Endothelial cell of umbilical vein (primary cell): Measurements from ENCODE around the gene FLT3LG. TPM values are rescaled to one million over a fixed set of nuclear protein-coding genes. Genes with fewer than 3 reads are reported as not detected.

Source experiments
- BruUV-seq: library from RNA; stranded (reverse); fragments of 400-500 nt; replicated peaks from 2 replicates; lab custom pipeline; 2021; lab: Mats Ljungman, UMichigan
- CTCF ChIA-PET: fragments of 300-600, 350-600 bp; sonication (Branson Sonifier 250); formaldehyde crosslinking; loops from one replicate; lab custom pipeline; 2021; ENCODE audit warnings: antibody characterized with exemption, inconsistent platforms; lab: Charles Lee
- POLR2A ChIA-PET: fragments of 300-600, 350-600 bp; sonication (Branson Sonifier 250); formaldehyde crosslinking; loops from one replicate; lab custom pipeline; 2021; ENCODE audit warnings: antibody characterized with exemption, inconsistent platforms; lab: Charles Lee
- DNase-seq: peaks from one replicate; pipeline ENCODE4 v3.0.0-alpha.2; 2011; ENCODE audit warnings: low read depth, low spot score
- FAIRE-seq: peaks from 2 replicates; lab custom pipeline; 2011; peaks lifted over from hg19 to GRCh38; lab: Jason Lieb, UNC
- H2AFZ ChIP-seq: 2 replicates; pipeline ENCODE4 v1.6.0; 2012; ENCODE audit warnings: low read depth, low read length, control low read depth, inconsistent platforms
- H3K27ac ChIP-seq: 2 replicates; pipeline ENCODE4 v1.5.1; 2011; ENCODE audit warnings: low read depth, mild to moderate bottlenecking, control low read depth, low read length, moderate library complexity; ENCODE audit not compliant: insufficient read depth
- H3K27me3 ChIP-seq, 2 experiments: 2 replicates each; pipeline versions ENCODE4 v1.6.0 to v1.6.1; 2011; ENCODE audit warnings: low read length in 2 of 2, mixed read lengths in 1 of 2; ENCODE audit not compliant: control insufficient read depth in 2 of 2, insufficient read depth in 2 of 2
- H3K36me3 ChIP-seq, 2 experiments: 2 replicates in 1 of 2; 3 replicates in 1 of 2; pipeline ENCODE4 v1.5.1; 2011; ENCODE audit warnings: low read length in 2 of 2, mild to moderate bottlenecking in 1 of 2, moderate library complexity in 1 of 2; ENCODE audit not compliant: control insufficient read depth in 2 of 2, insufficient read depth in 2 of 2; ENCODE audit errors: extremely low read depth in 1 of 2
- H3K4me1 ChIP-seq: 3 replicates; pipeline ENCODE4 v1.5.1; 2011; ENCODE audit warnings: mild to moderate bottlenecking, low read length; ENCODE audit not compliant: control insufficient read depth, insufficient read depth; ENCODE audit errors: extremely low read depth
- H3K4me2 ChIP-seq: 2 replicates; pipeline ENCODE4 v1.6.1; 2011; ENCODE audit warnings: low read length, control low read depth, mixed read lengths; ENCODE audit not compliant: insufficient read depth
- H3K4me3 ChIP-seq, 3 experiments: fragments of 200-600 bp in 1 of 3; sonication (generic), shearing (Covaris generic) in 1 of 3; replicated peaks in 1 of 3; 2 replicates each; pipeline ENCODE4 v1.5.1; 2011 to 2016; ENCODE audit warnings: control low read depth in 3 of 3, low read length in 3 of 3, mild to moderate bottlenecking in 2 of 3, inconsistent platforms in 1 of 3, low read depth in 1 of 3, moderate library complexity in 1 of 3; ENCODE audit not compliant: insufficient read depth in 1 of 3
- H3K79me2 ChIP-seq: 2 replicates; pipeline ENCODE4 v1.6.0; 2012; ENCODE audit warnings: low read length, inconsistent platforms; ENCODE audit not compliant: control insufficient read depth, insufficient read depth
- H3K9ac ChIP-seq: replicated peaks from 2 replicates; pipeline ENCODE3; 2011; ENCODE audit warnings: low read length, control low read depth; ENCODE audit not compliant: insufficient read depth; ENCODE audit errors: extremely low read depth
- H3K9me1 ChIP-seq: replicated peaks from 3 replicates; pipeline ENCODE4 v1.6.0; 2011; ENCODE audit warnings: mild to moderate bottlenecking, low read length; ENCODE audit not compliant: control insufficient read depth, insufficient read depth; ENCODE audit errors: extremely low read depth
- H3K9me3 ChIP-seq: replicated peaks from 2 replicates; pipeline ENCODE4 v1.5.1; 2012; ENCODE audit warnings: low read length, inconsistent platforms; ENCODE audit not compliant: control insufficient read depth, insufficient read depth
- H4K20me1 ChIP-seq: replicated peaks from 2 replicates; pipeline ENCODE3; 2011; ENCODE audit warnings: mild to moderate bottlenecking, low read length; ENCODE audit not compliant: control insufficient read depth, insufficient read depth; ENCODE audit errors: extremely low read depth
- EZH2 ChIP-seq: IDR thresholded peaks from 2 replicates; pipeline ENCODE4 v1.6.1; 2012; ENCODE audit warnings: borderline replicate concordance, low read depth, mild to moderate bottlenecking, moderate library complexity, low read length, inconsistent platforms; ENCODE audit not compliant: severe bottlenecking
- FOS ChIP-seq: IDR thresholded peaks from 2 replicates; pipeline ENCODE4 v1.6.1; 2011; ENCODE audit warnings: mild to moderate bottlenecking, low read length, moderate library complexity, borderline replicate concordance; ENCODE audit not compliant: insufficient read depth
- GATA2 ChIP-seq: IDR thresholded peaks from 2 replicates; pipeline ENCODE4 v1.7.0; 2011; ENCODE audit warnings: low read depth, mild to moderate bottlenecking, moderate library complexity, mixed read lengths, low read length; ENCODE audit not compliant: insufficient read length, insufficient read depth
- JUN ChIP-seq: IDR thresholded peaks from 2 replicates; pipeline ENCODE4 v1.6.1; 2011; ENCODE audit warnings: borderline replicate concordance, low read depth; ENCODE audit not compliant: insufficient read length, insufficient read depth
- MAX ChIP-seq: IDR thresholded peaks from 2 replicates; pipeline ENCODE4 v1.6.1; 2011; ENCODE audit not compliant: insufficient read depth, insufficient read length
- MYC ChIP-seq: IDR thresholded peaks from one replicate; pipeline ENCODE4 v1.6.1; 2011; ENCODE audit warnings: mild to moderate bottlenecking, low read depth, low read length
- POLR2A ChIP-seq: IDR thresholded peaks from 2 replicates; pipeline ENCODE4 v1.6.1; 2012; ENCODE audit warnings: low read depth, mild to moderate bottlenecking, control low read depth, low read length
- POLR2AphosphoS5 ChIP-seq: IDR thresholded peaks from 2 replicates; pipeline ENCODE4 v1.6.1; 2012; ENCODE audit warnings: low read depth, mild to moderate bottlenecking, control low read depth, low read length, moderate library complexity; ENCODE audit not compliant: insufficient read depth
- dilution Hi-C: fragments of 300-500 bp; cut with MboI; formaldehyde crosslinking; loops from one replicate; pipeline ENCODE4 v1.15.0; 2019; ENCODE audit warnings: low sequenced_read_pairs; ENCODE audit not compliant: extremely low pct_ligation_motif_present
- intact Hi-C: fragments of 100-400 bp; cut with micrococcal nuclease; formaldehyde crosslinking; loops from one replicate; pipeline ENCODE4 v1.10.0; 2022
- polyA plus RNA-seq, 4 experiments: library from polyadenylated mRNA; depleted of rRNA in 3 of 4; stranded (reverse) in 3 of 4; unstranded in 1 of 4; fragments of >200 nt; gene quantifications; 2 replicates each; pipeline versions ENCODE4 v1.2.1 to v1.2.3, GENCODE V29; 2011 to 2012; ENCODE audit warnings: missing spikeins in 1 of 4
- total RNA-seq: library from RNA; stranded (reverse); gene quantifications from 2 replicates; pipeline ENCODE4 v1.2.3, GENCODE V29; 2021
- TF ChIP-seq, protein P1 (sequence below), 2 donors: IDR thresholded peaks; 1 replicate in 1 of 2; 2 replicates in 1 of 2; pipeline ENCODE4 v1.5.1; 2011; ENCODE audit warnings: low read length in 2 of 2, mild to moderate bottlenecking in 2 of 2, moderate library complexity in 2 of 2, control low read depth in 1 of 2, inconsistent platforms in 1 of 2, low read depth in 1 of 2; ENCODE audit not compliant: insufficient read depth in 1 of 2; ENCODE audit errors: extremely low read depth in 1 of 2

FLT3LG gene
- total and polyA plus RNA-seq, 2 donors (not counting 3 experiments of a cell fraction or from before 2014, with no cell fraction given): 5.0 to 5.7 TPM

DNA sequence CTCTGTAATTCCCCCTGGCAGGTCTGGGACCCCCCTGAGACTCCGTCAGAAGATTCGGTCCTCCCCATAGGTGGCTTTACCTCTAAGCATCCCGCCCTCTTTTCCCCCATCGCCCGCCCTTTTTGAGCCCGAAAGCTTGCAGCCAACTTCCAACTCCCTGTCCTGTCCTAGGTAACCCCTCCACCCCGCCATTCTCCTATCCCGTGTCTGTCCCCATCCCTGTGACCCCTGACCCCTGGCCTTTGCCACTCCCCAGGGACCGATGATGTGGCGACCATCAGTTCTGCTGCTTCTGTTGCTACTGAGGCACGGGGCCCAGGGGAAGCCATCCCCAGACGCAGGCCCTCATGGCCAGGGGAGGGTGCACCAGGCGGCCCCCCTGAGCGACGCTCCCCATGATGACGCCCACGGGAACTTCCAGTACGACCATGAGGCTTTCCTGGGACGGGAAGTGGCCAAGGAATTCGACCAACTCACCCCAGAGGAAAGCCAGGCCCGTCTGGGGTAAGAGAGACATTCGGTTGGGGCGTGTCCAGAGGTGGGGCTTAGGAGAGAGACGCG lies 54.3 kb downstream of the FLT3LG start:
- no peaks in the 10 kb centered on the region for H3K9me3 ChIP-seq
- peak overlapping the region; percentile 62 for H3K27ac ChIP-seq
- ChIA-PET POLR2A (interaction anchor here (1.0 to 1.3 kb wide), 3 partner anchors 13 to 42 kb away, joined by 3 to 12 read pairs (median 5); partner anchors contain the start of gene RPS11), CTCF (interaction anchor here (0.6 to 2.1 kb wide), 7 partner anchors 10 to 42 kb away, joined by 3 to 11 read pairs (median 4); no protein-coding TSS in a partner anchor)
- peak overlapping the region; percentile 21 to 45 (median 42) for H3K4me3 ChIP-seq
- peaks cover 5% of the 10 kb centered on the region for H3K79me2 ChIP-seq
- peak overlapping the region; percentile 55 for H3K4me2 ChIP-seq
- H2AFZ ChIP-seq: peak overlapping the region; percentile 72
- H3K36me3 ChIP-seq: peaks cover 2 to 12% of the 10 kb centered on the region in 2 experiments
- TSS peak; percentile 62 for BruUV-seq
- H3K27me3 ChIP-seq: no peaks in the 10 kb centered on the region
- DNase-seq (peak; percentile 32), FAIRE-seq (peak; percentile 53)
- H3K9ac ChIP-seq: peak overlapping the region; percentile 72
- H4K20me1 ChIP-seq: no peaks in the 10 kb centered on the region
- TF ChIP-seq POLR2AphosphoS5 (no peak), JUN (no peak), EZH2 (no peak), GATA2 (no peak), FOS (no peak), MAX (no peak), POLR2A (no peak), MYC (no peak)
- TF ChIP-seq, protein P1, sequence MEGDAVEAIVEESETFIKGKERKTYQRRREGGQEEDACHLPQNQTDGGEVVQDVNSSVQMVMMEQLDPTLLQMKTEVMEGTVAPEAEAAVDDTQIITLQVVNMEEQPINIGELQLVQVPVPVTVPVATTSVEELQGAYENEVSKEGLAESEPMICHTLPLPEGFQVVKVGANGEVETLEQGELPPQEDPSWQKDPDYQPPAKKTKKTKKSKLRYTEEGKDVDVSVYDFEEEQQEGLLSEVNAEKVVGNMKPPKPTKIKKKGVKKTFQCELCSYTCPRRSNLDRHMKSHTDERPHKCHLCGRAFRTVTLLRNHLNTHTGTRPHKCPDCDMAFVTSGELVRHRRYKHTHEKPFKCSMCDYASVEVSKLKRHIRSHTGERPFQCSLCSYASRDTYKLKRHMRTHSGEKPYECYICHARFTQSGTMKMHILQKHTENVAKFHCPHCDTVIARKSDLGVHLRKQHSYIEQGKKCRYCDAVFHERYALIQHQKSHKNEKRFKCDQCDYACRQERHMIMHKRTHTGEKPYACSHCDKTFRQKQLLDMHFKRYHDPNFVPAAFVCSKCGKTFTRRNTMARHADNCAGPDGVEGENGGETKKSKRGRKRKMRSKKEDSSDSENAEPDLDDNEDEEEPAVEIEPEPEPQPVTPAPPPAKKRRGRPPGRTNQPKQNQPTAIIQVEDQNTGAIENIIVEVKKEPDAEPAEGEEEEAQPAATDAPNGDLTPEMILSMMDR (IDR thresholded peaks at IDR 0.05; ENCODE audit: extremely low read depth in 1 of 2, insufficient read depth in 1 of 2, low read depth in 1 of 2, low read length in 2 of 2): no peak
- no peaks in the 10 kb centered on the region for H3K9me1 ChIP-seq
- H3K4me1 ChIP-seq: peaks cover 1% of the 10 kb centered on the region
- intact Hi-C loops: loop anchor here (2.0 kb wide), 1 partner anchor 19 kb away; no protein-coding TSS in a partner anchor
- dilution Hi-C loops: no loop called here
